HepG2 (cell line): Measurements from ENCODE around the gene CENPP.
A peak's percentile ranks its signal among the peaks of the same experiment; 100 is the strongest.

Experiments used
- CREB1 ChIP-seq, 2 experiments: fragments of 450-650 bp in 1 of 2; IDR thresholded peaks; 2 replicates each; pipeline ENCODE4 v1.6.1; 2016 to 2017; ENCODE audit warnings: control low read depth in 1 of 2, mild to moderate bottlenecking in 1 of 2, missing compliant biosample characterization in 1 of 2, missing genetic modification characterization in 1 of 2
- CTCF ChIP-seq: sonication (generic); formaldehyde crosslinking; IDR thresholded peaks from 2 replicates; pipeline ENCODE4 v1.5.0; 2020; ENCODE audit warnings: mild to moderate bottlenecking, missing genetic modification reagents, moderate library complexity
- MTA3 ChIP-seq: sonication (generic); formaldehyde crosslinking; IDR thresholded peaks from 2 replicates; pipeline ENCODE4 v1.4.0; 2020; ENCODE audit warnings: missing genetic modification reagents
- NFE2L2 ChIP-seq: fragments of 150-350 bp; IDR thresholded peaks from 2 replicates; pipeline ENCODE4 v1.6.1; 2014; ENCODE audit warnings: low read length
- SPEN ChIP-seq: sonication (generic); formaldehyde crosslinking; IDR thresholded peaks from 2 replicates; pipeline ENCODE4 v1.5.1; 2020; ENCODE audit warnings: low read depth, mild to moderate bottlenecking, missing genetic modification reagents
- SUZ12 ChIP-seq: fragments of 150-350 bp; IDR thresholded peaks from 2 replicates; pipeline ENCODE4 v1.6.1; 2014; ENCODE audit warnings: low read depth, low read length
- ZBTB44 ChIP-seq: sonication (generic); formaldehyde crosslinking; IDR thresholded peaks from 2 replicates; pipeline ENCODE4 v1.4.0; 2020; ENCODE audit warnings: missing genetic modification reagents

- TF ChIP-seq SPEN (no peak), SUZ12 (no peak), CREB1 (IDR thresholded peaks at IDR 0.05) (0 out of 2 replicates have a peak, but pooled peaks have one; percentile 35), CREB1 (CRISPR knock-in tag; IDR thresholded peaks at IDR 0.05) (no peak), MTA3 (no peak), ZBTB44 (no peak), CTCF (CRISPR knock-in tag) (no peak), NFE2L2 (no peak)
Measured at GRCh38 chr9:92522983-92523970, 197.5 kb downstream of the CENPP start.
